Measurements from ENCODE around the gene LAMA3. TPM values are rescaled to one million over a fixed set of nuclear protein-coding genes. Genes with fewer than 3 reads are reported as not detected.
A peak's percentile ranks its signal among the peaks of the same experiment; 100 is the strongest.

The LAMA3 gene
- polyA plus RNA-seq, 1 donor from 2014 or later = not detected

DNA sequence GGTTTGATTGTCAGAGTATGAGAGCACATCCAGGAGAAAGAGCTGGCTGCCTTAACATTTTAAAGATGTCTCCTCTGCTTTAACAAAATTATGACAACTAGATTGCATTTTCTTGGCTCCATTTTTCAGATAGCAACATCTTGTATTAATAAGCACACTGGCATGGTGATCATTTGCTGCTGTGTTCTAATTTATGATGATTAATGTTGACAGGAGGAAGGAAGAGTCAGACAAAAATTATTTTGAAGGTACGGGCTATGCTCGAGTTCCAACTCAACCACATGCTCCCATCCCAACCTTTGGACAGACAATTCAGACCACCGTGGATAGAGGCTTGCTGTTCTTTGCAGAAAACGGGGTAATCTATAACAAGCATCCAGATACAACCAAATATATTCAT is 227.1 kb downstream of the LAMA3 start:
- H3K4me3 Mint-ChIP-seq = no peak overlapping the region
- H3K27me3 Mint-ChIP-seq = peaks cover 5% of the 10 kb centered on the region
- no peak overlapping the region for H3K27ac Mint-ChIP-seq
- no peaks in the 10 kb centered on the region for H3K9me3 Mint-ChIP-seq
- no peaks in the 10 kb centered on the region for H3K36me3 Mint-ChIP-seq
- H3K4me1 Mint-ChIP-seq = peaks cover 4 to 5% (median 5%) of the 10 kb centered on the region in 3 donors

DNA sequence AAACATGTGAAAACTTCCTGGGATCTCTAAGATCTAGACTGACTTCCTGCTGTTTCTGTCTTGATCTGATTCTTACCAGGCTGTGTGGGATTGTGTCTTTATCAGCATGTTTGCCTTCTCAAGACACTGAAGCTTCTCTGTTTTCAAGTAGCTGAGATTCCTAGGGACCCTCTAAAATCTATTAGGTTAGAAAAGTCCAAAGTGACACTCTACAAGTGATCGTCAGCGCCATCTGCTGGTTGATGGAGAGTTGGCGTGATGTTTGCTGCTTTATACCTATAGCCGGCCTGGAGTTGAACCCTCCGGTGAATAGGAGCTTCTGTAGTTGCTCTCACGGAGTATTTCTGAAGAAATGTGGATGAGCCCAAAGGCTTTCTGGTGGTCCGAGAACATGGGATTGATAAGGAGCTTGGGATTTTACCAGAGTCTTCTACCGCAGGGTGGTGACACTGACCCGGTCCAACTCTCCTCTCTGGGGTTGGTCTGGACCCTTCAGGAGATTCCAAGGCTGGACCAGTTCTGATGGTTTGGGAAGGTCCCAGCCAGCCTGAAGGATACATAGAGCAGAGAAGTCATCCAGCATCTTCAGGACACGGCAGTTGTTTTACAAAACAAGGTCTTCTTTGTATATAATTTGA is 229.3 kb downstream of the LAMA3 start:
- H3K4me3 Mint-ChIP-seq = no peak overlapping the region
- peaks cover 5% of the 10 kb centered on the region for H3K27me3 Mint-ChIP-seq
- H3K36me3 Mint-ChIP-seq = no peaks in the 10 kb centered on the region
- H3K4me1 Mint-ChIP-seq = peaks cover 4 to 5% (median 5%) of the 10 kb centered on the region in 3 donors
- H3K9me3 Mint-ChIP-seq = no peaks in the 10 kb centered on the region
- H3K27ac Mint-ChIP-seq = no peak overlapping the region

- Mint-ChIP-seq H3K4me1 (peaks cover 4 to 5% (median 5%) of the 10 kb centered on the region in 3 donors), H3K27ac (peak overlapping the region in 1 of 3 donors; percentile 12)
These were observed 230.8 kb downstream of the LAMA3 start for GRCh38 chr18:23920054-23920453.

DNA sequence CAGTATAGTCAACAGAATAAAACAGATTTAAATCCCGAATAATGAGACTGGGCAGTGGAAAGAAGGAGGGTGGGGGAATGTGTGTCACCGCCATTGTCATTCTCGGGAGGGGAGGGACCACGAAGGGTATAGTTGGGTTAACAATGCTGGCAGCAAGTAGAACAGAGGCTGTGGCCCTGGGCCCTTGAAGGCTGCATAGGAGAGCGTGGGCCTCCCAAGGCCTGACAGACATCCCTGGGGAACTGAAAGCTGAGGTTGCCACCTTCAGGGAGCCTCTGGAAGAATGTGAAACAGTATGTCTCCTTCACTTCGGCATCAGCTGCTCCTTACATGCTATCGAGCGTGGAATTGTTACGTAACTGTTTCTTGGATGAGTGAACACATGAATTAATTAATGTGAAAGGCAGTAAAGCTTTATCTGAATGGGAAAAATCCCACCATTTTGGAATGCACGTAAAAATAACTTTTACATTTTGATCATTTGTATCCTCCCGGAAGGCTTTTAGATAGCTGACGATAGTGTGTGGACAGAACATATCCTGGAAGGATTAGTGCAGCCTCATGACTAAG is 232.5 kb downstream of the LAMA3 start:
- Mint-ChIP-seq H3K4me3 (no peak overlapping the region), H3K4me1 (peaks cover 4 to 5% (median 5%) of the 10 kb centered on the region in 3 donors), H3K9me3 (no peaks in the 10 kb centered on the region), H3K27ac (no peak overlapping the region), H3K36me3 (no peaks in the 10 kb centered on the region), H3K27me3 (peaks cover 3% of the 10 kb centered on the region)

More at GRCh38 chr18:23920054-23920453, 230.8 kb downstream of the LAMA3 start:
- Mint-ChIP-seq H3K36me3 (no peaks in the 10 kb centered on the region), H3K4me3 (no peak overlapping the region), H3K9me3 (no peaks in the 10 kb centered on the region), H3K27me3 (peaks cover 3% of the 10 kb centered on the region)

DNA sequence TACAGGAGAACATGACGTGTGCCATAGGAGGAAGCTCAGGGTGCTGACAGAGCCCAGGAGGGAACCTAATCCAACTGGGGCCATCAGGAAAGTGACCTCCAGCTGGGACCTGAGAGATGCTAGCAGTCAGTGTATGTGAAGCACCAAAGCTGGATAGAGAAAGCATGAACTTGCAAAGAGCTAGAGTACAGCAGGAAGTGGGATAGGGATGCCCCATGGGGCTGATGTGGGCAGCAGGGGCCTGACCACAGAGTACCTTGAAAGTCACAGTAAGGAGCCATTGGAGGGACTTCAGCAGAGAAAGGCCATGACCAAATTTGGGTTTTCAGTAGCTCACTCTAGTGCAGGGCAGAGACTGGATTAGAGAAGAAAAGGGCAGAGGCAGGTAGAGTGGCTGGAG is 233.7 kb downstream of the LAMA3 start:
- peaks cover 3% of the 10 kb centered on the region for H3K27me3 Mint-ChIP-seq
- no peaks in the 10 kb centered on the region for H3K9me3 Mint-ChIP-seq
- peaks cover 4 to 5% (median 5%) of the 10 kb centered on the region in 3 donors for H3K4me1 Mint-ChIP-seq
- H3K27ac Mint-ChIP-seq = peak overlapping the region in 1 of 3 donors; percentile 68
- no peak overlapping the region for H3K4me3 Mint-ChIP-seq
- no peaks in the 10 kb centered on the region for H3K36me3 Mint-ChIP-seq

GRCh38 chr18:23924813-23925212 is 235.6 kb downstream of the LAMA3 start:
- H3K4me3 Mint-ChIP-seq = no peak overlapping the region
- no peaks in the 10 kb centered on the region for H3K27me3 Mint-ChIP-seq
- H3K36me3 Mint-ChIP-seq = no peaks in the 10 kb centered on the region
- no peaks in the 10 kb centered on the region for H3K9me3 Mint-ChIP-seq
- H3K27ac Mint-ChIP-seq = no peak overlapping the region
- H3K4me1 Mint-ChIP-seq = no peaks in the 10 kb centered on the region

DNA sequence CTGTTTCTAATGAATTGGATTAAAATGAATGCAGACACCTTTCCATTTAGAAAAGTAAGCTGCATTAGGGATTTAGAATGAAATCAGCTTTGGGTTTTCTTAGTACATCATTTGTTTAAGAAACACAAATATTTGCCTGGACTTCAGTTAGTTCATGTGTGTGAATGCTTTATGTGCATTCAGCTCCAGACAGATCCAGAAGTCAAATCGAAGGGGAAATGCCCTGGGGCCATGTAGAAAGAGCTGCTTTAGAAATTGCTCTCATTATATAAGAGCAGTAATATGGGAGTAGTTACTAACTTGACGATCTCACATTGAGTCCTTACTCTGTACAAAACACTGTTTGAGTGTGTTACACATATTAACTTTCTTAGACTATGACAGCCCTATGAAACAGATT is 237.3 kb downstream of the LAMA3 start:
- Mint-ChIP-seq H3K4me3 (no peak overlapping the region), H3K27me3 (no peaks in the 10 kb centered on the region), H3K36me3 (peaks cover 1% of the 10 kb centered on the region), H3K27ac (no peak overlapping the region), H3K4me1 (no peaks in the 10 kb centered on the region), H3K9me3 (no peaks in the 10 kb centered on the region)

GRCh38 chr18:23927821-23928746 is 238.8 kb downstream of the LAMA3 start:
- Mint-ChIP-seq H3K27me3 (no peaks in the 10 kb centered on the region), H3K4me1 (no peaks in the 10 kb centered on the region), H3K9me3 (no peaks in the 10 kb centered on the region), H3K36me3 (peaks cover 1% of the 10 kb centered on the region), H3K4me3 (no peak overlapping the region), H3K27ac (peak overlapping the region in 1 of 3 donors; percentile 11)

DNA sequence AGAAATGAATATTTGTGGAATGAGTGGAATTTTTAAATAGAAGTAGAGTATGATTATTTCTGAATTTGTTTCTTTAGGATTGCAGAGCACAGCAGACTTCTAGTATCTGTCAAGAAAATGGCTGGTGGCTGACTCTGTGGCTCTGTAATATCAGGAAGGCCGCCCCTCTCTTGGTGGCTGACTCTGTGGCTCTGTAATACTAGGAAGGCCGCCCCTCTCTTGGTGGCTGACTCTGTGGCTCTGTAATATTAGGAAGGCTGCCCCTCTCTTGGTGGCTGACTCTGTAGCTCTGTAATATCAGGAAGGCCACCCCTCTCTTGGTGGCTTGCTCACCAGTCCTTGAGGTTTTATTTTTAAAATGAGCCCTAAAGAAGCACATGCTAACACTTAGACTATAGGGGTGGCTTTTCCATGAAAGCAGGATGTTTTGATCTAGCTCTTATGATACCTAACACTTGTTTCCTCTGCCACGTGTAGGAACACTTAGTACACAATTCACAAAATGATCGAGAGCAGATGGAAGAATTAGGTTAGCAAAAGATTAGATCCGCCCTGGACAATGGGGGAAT is 240.2 kb downstream of the LAMA3 start:
- H3K9me3 Mint-ChIP-seq = no peaks in the 10 kb centered on the region
- H3K27me3 Mint-ChIP-seq = no peaks in the 10 kb centered on the region
- peaks cover 4 to 6% (median 4%) of the 10 kb centered on the region in 3 donors for H3K4me1 Mint-ChIP-seq
- no peak overlapping the region for H3K4me3 Mint-ChIP-seq
- H3K27ac Mint-ChIP-seq = peak overlapping the region in 2 of 3 donors; percentile 26 to 88
- H3K36me3 Mint-ChIP-seq = peaks cover 1% of the 10 kb centered on the region

DNA sequence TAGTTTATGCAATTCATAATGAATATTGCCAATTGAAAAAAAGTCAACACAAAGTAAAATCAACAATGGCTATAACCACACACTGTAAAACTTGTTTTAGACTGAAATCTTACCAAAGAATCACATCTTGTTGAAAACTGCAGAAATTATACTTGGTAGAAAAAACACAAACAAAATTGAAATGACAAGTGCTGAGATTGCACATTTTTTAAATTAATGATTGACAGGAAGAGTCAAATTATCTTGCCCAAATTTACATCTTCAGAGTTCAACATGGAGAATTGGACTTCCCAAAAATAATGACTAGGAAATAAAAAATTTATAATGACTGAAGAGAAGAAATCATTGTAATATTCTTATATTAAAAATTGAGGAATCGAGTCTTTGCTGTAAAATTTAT is 240.7 kb downstream of the LAMA3 start:
- no peaks in the 10 kb centered on the region for H3K9me3 Mint-ChIP-seq
- H3K4me1 Mint-ChIP-seq = peaks cover 4 to 8% (median 7%) of the 10 kb centered on the region in 3 donors
- no peak overlapping the region for H3K4me3 Mint-ChIP-seq
- H3K27ac Mint-ChIP-seq = peak overlapping the region in 1 of 3 donors; percentile 88
- peaks cover 1% of the 10 kb centered on the region for H3K36me3 Mint-ChIP-seq
- H3K27me3 Mint-ChIP-seq = no peaks in the 10 kb centered on the region

- peaks cover 4 to 17% (median 11%) of the 10 kb centered on the region in 3 donors for H3K4me1 Mint-ChIP-seq
- H3K9me3 Mint-ChIP-seq = no peaks in the 10 kb centered on the region
These were observed 243.3 kb downstream of the LAMA3 start for GRCh38 chr18:23932385-23933067.

DNA sequence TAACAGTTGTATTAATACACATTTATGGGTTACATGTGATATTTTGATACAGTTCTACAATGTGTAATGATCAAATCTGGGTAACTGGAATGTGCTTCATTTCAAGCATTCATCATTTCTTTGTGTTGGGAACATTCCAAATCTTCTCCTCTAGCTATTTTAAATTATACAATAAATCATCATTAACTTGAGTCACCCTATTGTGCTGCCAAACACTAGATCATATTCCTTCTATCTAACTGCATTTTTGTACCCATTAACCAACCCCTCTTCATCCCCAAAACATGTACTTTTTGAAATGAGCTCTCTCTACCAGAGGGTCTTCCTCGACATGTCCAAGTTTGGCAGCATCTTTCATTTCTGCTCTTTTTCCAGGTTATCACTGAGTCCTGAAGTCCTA is 244.2 kb downstream of the LAMA3 start:
- H3K27ac Mint-ChIP-seq = no peak overlapping the region
- H3K36me3 Mint-ChIP-seq = peaks cover 1% of the 10 kb centered on the region
- peaks cover 6 to 21% (median 15%) of the 10 kb centered on the region in 3 donors for H3K4me1 Mint-ChIP-seq
- no peak overlapping the region for H3K4me3 Mint-ChIP-seq
- H3K9me3 Mint-ChIP-seq = no peaks in the 10 kb centered on the region
- H3K27me3 Mint-ChIP-seq = no peaks in the 10 kb centered on the region

More at GRCh38 chr18:23932385-23933067, 243.3 kb downstream of the LAMA3 start:
- no peak overlapping the region for H3K27ac Mint-ChIP-seq
- peaks cover 1% of the 10 kb centered on the region for H3K36me3 Mint-ChIP-seq
- H3K27me3 Mint-ChIP-seq = no peaks in the 10 kb centered on the region
- no peak overlapping the region for H3K4me3 Mint-ChIP-seq

DNA sequence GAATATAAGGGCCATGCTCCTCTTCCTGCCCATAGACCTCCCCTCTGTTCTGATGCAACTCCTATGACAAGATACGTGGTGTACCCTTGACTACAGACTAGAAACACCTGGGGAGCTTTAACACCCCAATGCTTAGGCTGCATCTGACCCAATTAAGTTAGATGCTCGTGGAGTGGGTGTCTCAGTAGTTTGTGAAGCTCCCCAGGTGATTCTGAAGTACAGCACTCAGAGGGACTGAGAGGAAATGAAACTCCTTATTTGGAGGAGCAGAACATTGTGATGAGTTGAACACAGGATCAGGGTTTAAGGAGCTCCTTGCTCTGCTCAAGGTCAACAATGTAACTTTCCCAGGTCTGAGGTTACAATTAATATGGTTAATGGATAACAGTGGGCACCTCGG is 245.0 kb downstream of the LAMA3 start:
- no peak overlapping the region for H3K4me3 Mint-ChIP-seq
- no peaks in the 10 kb centered on the region for H3K27me3 Mint-ChIP-seq
- H3K4me1 Mint-ChIP-seq = peaks cover 8 to 27% (median 22%) of the 10 kb centered on the region in 3 donors
- H3K27ac Mint-ChIP-seq = no peak overlapping the region
- no peaks in the 10 kb centered on the region for H3K9me3 Mint-ChIP-seq
- peaks cover 1% of the 10 kb centered on the region for H3K36me3 Mint-ChIP-seq

DNA sequence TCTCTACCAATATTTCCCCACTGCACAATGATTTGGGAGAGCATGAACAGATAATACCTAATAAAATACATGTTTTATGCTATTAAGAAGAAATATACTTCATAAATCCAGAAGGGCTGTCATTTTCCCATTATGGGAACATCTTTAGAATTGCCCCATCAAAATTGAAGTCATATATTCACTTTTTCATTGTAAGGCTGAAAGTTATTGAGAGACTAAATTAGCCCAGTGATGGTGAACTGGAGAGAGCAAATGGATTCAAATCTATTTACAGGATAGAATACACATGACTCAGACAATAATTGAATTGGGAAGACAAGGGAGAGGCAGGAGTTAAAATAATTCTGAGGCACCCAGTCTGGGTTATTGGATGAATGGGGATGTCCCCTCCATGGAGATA is 245.6 kb downstream of the LAMA3 start:
- Mint-ChIP-seq H3K27ac (no peak overlapping the region), H3K4me1 (peaks cover 8 to 27% (median 22%) of the 10 kb centered on the region in 3 donors), H3K9me3 (no peaks in the 10 kb centered on the region), H3K27me3 (no peaks in the 10 kb centered on the region), H3K36me3 (peaks cover 1% of the 10 kb centered on the region), H3K4me3 (no peak overlapping the region)
